Activated effector memory CD4-positive, alpha-beta T cell treated with anti-CD3 and anti-CD28 coated beads, Interleukin-2, amount 50 U/mL, for 16 hours (primary cell): ENCODE data around the gene UBE2E2.

Experiments
- DNase-seq: peaks from one replicate; pipeline ENCODE4 v3.0.0-alpha.2; 2020

The UBE2E2 gene

GRCh38 chr3:23450051-23450450 lies 246.9 kb downstream of the UBE2E2 start:
- DNase-seq = no peak

- no peak for DNase-seq
Measured at GRCh38 chr3:23450806-23451205, 247.7 kb downstream of the UBE2E2 start.

GRCh38 chr3:23452408-23452807 lies 249.3 kb downstream of the UBE2E2 start:
- no peak for DNase-seq

- no peak for DNase-seq
Measured at GRCh38 chr3:23455084-23455483, 252.0 kb downstream of the UBE2E2 start.

- DNase-seq = no peak
Measured at GRCh38 chr3:23455775-23456174, 252.6 kb downstream of the UBE2E2 start.

- no peak for DNase-seq
Measured at GRCh38 chr3:23457697-23458096, 254.6 kb downstream of the UBE2E2 start.

- no peak for DNase-seq
Measured at GRCh38 chr3:23459465-23459864, 256.3 kb downstream of the UBE2E2 start.

- no peak for DNase-seq
Measured at GRCh38 chr3:23459889-23460546, 256.9 kb downstream of the UBE2E2 start.

- no peak for DNase-seq
Measured at GRCh38 chr3:23461069-23461468, 257.9 kb downstream of the UBE2E2 start.

- DNase-seq = no peak
Measured at GRCh38 chr3:23463791-23464190, 260.7 kb downstream of the UBE2E2 start.

GRCh38 chr3:23465569-23465968 lies 262.4 kb downstream of the UBE2E2 start:
- DNase-seq = no peak

- no peak for DNase-seq
Measured at GRCh38 chr3:23468203-23468602, 265.1 kb downstream of the UBE2E2 start.

GRCh38 chr3:23474580-23475357 lies 271.6 kb downstream of the UBE2E2 start:
- no peak for DNase-seq

GRCh38 chr3:23475446-23475845 lies 272.3 kb downstream of the UBE2E2 start:
- DNase-seq = no peak

- no peak for DNase-seq
Measured at GRCh38 chr3:23479026-23479425, 275.9 kb downstream of the UBE2E2 start.

GRCh38 chr3:23479615-23480328 lies 276.6 kb downstream of the UBE2E2 start:
- DNase-seq = no peak

GRCh38 chr3:23480329-23480714 lies 277.2 kb downstream of the UBE2E2 start:
- no peak for DNase-seq

GRCh38 chr3:23481011-23481615 lies 278.0 kb downstream of the UBE2E2 start:
- no peak for DNase-seq

GRCh38 chr3:23481616-23482278 lies 278.6 kb downstream of the UBE2E2 start:
- no peak for DNase-seq

GRCh38 chr3:23484386-23484785 lies 281.3 kb downstream of the UBE2E2 start:
- no peak for DNase-seq

- no peak for DNase-seq
Measured at GRCh38 chr3:23485922-23486321, 282.8 kb downstream of the UBE2E2 start.

GRCh38 chr3:23487015-23487414 lies 283.9 kb downstream of the UBE2E2 start:
- no peak for DNase-seq

- DNase-seq = no peak
Measured at GRCh38 chr3:23488618-23489017, 285.5 kb downstream of the UBE2E2 start.
